HG03060 (cell line): Measurements from ENCODE around the gene PTPRF.

Experiments used
- ATAC-seq: cut with Tn5 transposase; IDR thresholded peaks from one replicate; pipeline ENCODE4 v1.9.1; 2021; ENCODE audit warnings: low read depth, moderate number of reproducible peaks; ENCODE audit not compliant: unreplicated experiment

PTPRF gene

GRCh38 chr1:43650310-43651085 lies 119.8 kb downstream of the PTPRF start:
- ATAC-seq, result peak; percentile 45

- no peak for ATAC-seq
Observed at GRCh38 chr1:43651188-43651587, 120.5 kb downstream of the PTPRF start.

GRCh38 chr1:43651902-43652301 lies 121.2 kb downstream of the PTPRF start:
- no peak for ATAC-seq

GRCh38 chr1:43653339-43653738 lies 122.7 kb downstream of the PTPRF start:
- no peak for ATAC-seq

GRCh38 chr1:43653893-43654292 lies 123.2 kb downstream of the PTPRF start:
- ATAC-seq, result no peak

GRCh38 chr1:43655953-43656352 lies 125.3 kb downstream of the PTPRF start:
- ATAC-seq, result no peak

- ATAC-seq, result no peak
Observed at GRCh38 chr1:43659212-43660166, 128.8 kb downstream of the PTPRF start.

- no peak for ATAC-seq
Observed at GRCh38 chr1:43660355-43660754, 129.7 kb downstream of the PTPRF start.

- no peak for ATAC-seq
Observed at GRCh38 chr1:43664369-43664768, 133.7 kb downstream of the PTPRF start.

GRCh38 chr1:43666608-43667007 lies 135.9 kb downstream of the PTPRF start:
- no peak for ATAC-seq

GRCh38 chr1:43668956-43669355 lies 138.3 kb downstream of the PTPRF start:
- no peak for ATAC-seq

GRCh38 chr1:43669878-43670277 lies 139.2 kb downstream of the PTPRF start:
- ATAC-seq, result no peak

GRCh38 chr1:43671193-43671592 lies 140.5 kb downstream of the PTPRF start:
- ATAC-seq, result no peak

- ATAC-seq, result no peak
Observed at GRCh38 chr1:43671626-43672330, 141.1 kb downstream of the PTPRF start.

- no peak for ATAC-seq
Observed at GRCh38 chr1:43673261-43673660, 142.6 kb downstream of the PTPRF start.
